HCT116 (cell line): ENCODE measurements around the gene GK2. TPM values are rescaled to one million over a fixed set of nuclear protein-coding genes. Genes with fewer than 3 reads are reported as not detected.

ENCODE experiments used
- ATAC-seq: fragments of 200-7000 bp; cut with Tn5 transposase; 2 replicates; pipeline ENCODE4 v1.9.1; 2020; ENCODE audit warnings: mild to moderate bottlenecking, moderate library complexity
- BruUV-seq: library from RNA; stranded (reverse); fragments of 400-500 nt; replicated peaks from 2 replicates; lab custom pipeline; 2021; lab: Mats Ljungman, UMichigan
- CTCF ChIA-PET: fragments of 300-600 bp; sonication (Branson Sonifier 250); formaldehyde crosslinking; loops from one replicate; lab custom pipeline; 2021; ENCODE audit warnings: antibody characterized with exemption; lab: Charles Lee
- POLR2A ChIA-PET: fragments of 300-600, 350-600 bp; sonication (Branson Sonifier 250); formaldehyde crosslinking; loops from one replicate; lab custom pipeline; 2021; ENCODE audit warnings: antibody characterized with exemption; lab: Charles Lee
- RAD21 ChIA-PET, 2 experiments: fragments of 300-600 bp; sonication (Branson Sonifier 250); formaldehyde crosslinking; loops; one replicate each; lab custom pipeline; 2023; ENCODE audit warnings: low total read pairs in 2 of 2; ENCODE audit not compliant: uncharacterized antibody in 2 of 2, unreplicated experiment in 2 of 2, low non-redundant PET in 1 of 2; lab: Charles Lee
- DNase-seq: peaks from one replicate; pipeline ENCODE4 v3.0.0-alpha.2; 2010; ENCODE audit warnings: low read depth, low spot score
- H2AFZ ChIP-seq: fragments of 200-600 bp; shearing (Covaris generic), sonication (generic); 2 replicates; pipeline ENCODE4 v1.6.1; 2017; ENCODE audit warnings: low read depth, mixed run types, mixed read lengths, antibody characterized with exemption, low read length; ENCODE audit not compliant: poor library complexity, severe bottlenecking
- H3K27ac ChIP-seq: 2 replicates; pipeline ENCODE4 v1.5.1; 2012; ENCODE audit warnings: low read depth, low read length
- H3K27me3 ChIP-seq: fragments of 200-600 bp; sonication (generic); 2 replicates; pipeline ENCODE4 v1.6.1; 2016; ENCODE audit warnings: mixed run types, low read length, mixed read lengths; ENCODE audit not compliant: insufficient read depth
- H3K36me3 ChIP-seq, 2 experiments: fragments of 200-500 bp in 1 of 2; fragments of 200-600 bp in 1 of 2; sonication (Bioruptor generic) in 1 of 2; sonication (generic) in 1 of 2; 2 replicates each; pipeline versions ENCODE4 v1.5.1 to v1.6.1; 2014 to 2016; ENCODE audit warnings: low read length in 2 of 2, inconsistent platforms in 1 of 2, mixed read lengths in 1 of 2, mixed run types in 1 of 2; ENCODE audit not compliant: insufficient read depth in 2 of 2, control insufficient read depth in 1 of 2
- H3K4me1 ChIP-seq, 2 experiments: fragments of 200-600 bp in 1 of 2; sonication (generic) in 1 of 2; 2 replicates each; pipeline versions ENCODE4 v1.5.1 to v1.6.1; 2012 to 2017; ENCODE audit warnings: low read length in 2 of 2, inconsistent platforms in 1 of 2, mild to moderate bottlenecking in 1 of 2, mixed read lengths in 1 of 2, mixed run types in 1 of 2, moderate library complexity in 1 of 2; ENCODE audit not compliant: insufficient read depth in 2 of 2, control insufficient read depth in 1 of 2
- H3K4me2 ChIP-seq: fragments of 200-600 bp; sonication (generic); 2 replicates; pipeline ENCODE4 v1.6.1; 2017; ENCODE audit warnings: mixed run types, low read length, mixed read lengths
- H3K4me3 ChIP-seq, 2 experiments: fragments of 200-600 bp in 1 of 2; sonication (generic) in 1 of 2; replicated peaks in 1 of 2; 2 replicates each; pipeline ENCODE4 v1.5.1; 2011 to 2016; ENCODE audit warnings: low read length in 2 of 2, control low read depth in 1 of 2, low read depth in 1 of 2, mild to moderate bottlenecking in 1 of 2, mixed read lengths in 1 of 2, mixed run types in 1 of 2
- H3K79me2 ChIP-seq: fragments of 200-600 bp; sonication (generic); 2 replicates; pipeline ENCODE4 v1.6.1; 2017; ENCODE audit warnings: mild to moderate bottlenecking, mixed run types, low read length, moderate library complexity, mixed read lengths; ENCODE audit not compliant: insufficient read depth
- H3K9ac ChIP-seq: fragments of 200-600 bp; sonication (generic); 2 replicates; pipeline ENCODE4 v1.6.1; 2016; ENCODE audit warnings: low read length, mixed read lengths
- H3K9me2 ChIP-seq: fragments of 200-600 bp; sonication (generic), shearing (Covaris generic); 2 replicates; pipeline ENCODE4 v1.6.1; 2017; ENCODE audit warnings: mixed run types, mild to moderate bottlenecking, moderate library complexity; ENCODE audit not compliant: insufficient read depth
- H3K9me3 ChIP-seq, 2 experiments: fragments of 200-500 bp in 1 of 2; fragments of 200-600 bp in 1 of 2; sonication (Bioruptor generic) in 1 of 2; sonication (generic) in 1 of 2; 2 replicates each; pipeline ENCODE4 v1.6.1; 2014 to 2017; ENCODE audit warnings: low read length in 2 of 2, mixed read lengths in 2 of 2, inconsistent platforms in 1 of 2, low read depth in 1 of 2, mild to moderate bottlenecking in 1 of 2, mixed run types in 1 of 2, moderate library complexity in 1 of 2; ENCODE audit not compliant: control insufficient read depth in 1 of 2, insufficient read depth in 1 of 2
- H4K20me1 ChIP-seq: fragments of 200-600 bp; sonication (generic), shearing (Covaris generic); 2 replicates; pipeline ENCODE4 v1.6.1; 2017; ENCODE audit warnings: mixed run types, mild to moderate bottlenecking, moderate library complexity; ENCODE audit not compliant: insufficient read depth
- ELF1 ChIP-seq: IDR thresholded peaks from 2 replicates; pipeline ENCODE4 v1.6.1; 2012; ENCODE audit warnings: low read depth, borderline replicate concordance
- EZH2phosphoT487 ChIP-seq: fragments of 200-600 bp; IDR thresholded peaks from 2 replicates; pipeline ENCODE4 v1.6.1; 2018; ENCODE audit warnings: antibody characterized with exemption, borderline replicate concordance
- JUND ChIP-seq: IDR thresholded peaks from 2 replicates; pipeline ENCODE4 v1.6.1; 2012
- RAD21 ChIP-seq: IDR thresholded peaks from 2 replicates; pipeline ENCODE4 v1.6.1; 2012; ENCODE audit warnings: low read depth, mild to moderate bottlenecking
- SRF ChIP-seq: IDR thresholded peaks from 2 replicates; pipeline ENCODE4 v1.6.1; 2012; ENCODE audit warnings: low read depth
- YY1 ChIP-seq: IDR thresholded peaks from 2 replicates; pipeline ENCODE4 v1.6.1; 2011; ENCODE audit warnings: low read length, low read depth, moderate library complexity, mild to moderate bottlenecking; ENCODE audit not compliant: insufficient replicate concordance; ENCODE audit errors: extremely low read depth
- ZBTB33 ChIP-seq: IDR thresholded peaks from 2 replicates; pipeline ENCODE4 v1.6.1; 2011; ENCODE audit warnings: mild to moderate bottlenecking, low read length, moderate library complexity; ENCODE audit not compliant: insufficient replicate concordance; ENCODE audit errors: extremely low read depth
- ZFX ChIP-seq: fragments of 450-650 bp; IDR thresholded peaks from 2 replicates; pipeline ENCODE4 v1.6.1; 2017
- intact Hi-C: fragments of 100-400 bp; cut with micrococcal nuclease; formaldehyde crosslinking; loops from 2 replicates; pipeline ENCODE4 v1.10.0; 2022
- total RNA-seq: library from RNA; stranded (reverse); gene quantifications from one replicate; pipeline ENCODE4 v1.2.1, GENCODE V29; 2021; ENCODE audit not compliant: unreplicated experiment
- TF ChIP-seq, protein P1 (sequence below): IDR thresholded peaks from 2 replicates; pipeline ENCODE4 v1.6.1; 2012; ENCODE audit warnings: low read depth

Gene GK2
- total RNA-seq, 1 experiment from 2014 or later = not detected

DNA sequence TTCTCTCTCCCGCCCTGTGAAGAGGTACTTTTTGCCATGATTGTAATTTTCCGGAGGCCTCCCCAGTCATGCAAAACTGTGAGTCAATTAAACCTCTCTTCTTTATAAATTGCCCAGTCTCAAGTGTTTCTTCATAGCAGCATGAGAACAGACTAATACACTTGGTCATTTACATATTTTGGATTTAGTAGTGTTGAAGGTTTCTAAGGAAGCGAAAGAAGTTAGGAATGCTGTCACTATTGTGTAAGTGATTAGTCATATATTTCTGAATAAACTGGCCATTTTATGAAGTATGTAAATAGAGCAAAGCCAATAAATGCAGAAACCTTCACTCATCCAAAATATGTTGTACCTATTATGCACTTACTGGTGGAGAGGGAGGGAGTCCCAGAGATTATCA lies 34.4 kb upstream of the GK2 start:
- H3K4me2 ChIP-seq = no peak overlapping the region
- CTCF ChIA-PET = no interaction called here
- H3K9me3 ChIP-seq = no peaks in the 10 kb centered on the region
- H3K4me3 ChIP-seq = no peak overlapping the region
- H4K20me1 ChIP-seq = no peaks in the 10 kb centered on the region
- H3K79me2 ChIP-seq = no peaks in the 10 kb centered on the region
- TF ChIP-seq JUND (no peak), RAD21 (no peak), YY1 (no peak), SRF (no peak), EZH2phosphoT487 (no peak), ZBTB33 (no peak), ELF1 (no peak), ZFX (no peak)
- TF ChIP-seq, protein P1, sequence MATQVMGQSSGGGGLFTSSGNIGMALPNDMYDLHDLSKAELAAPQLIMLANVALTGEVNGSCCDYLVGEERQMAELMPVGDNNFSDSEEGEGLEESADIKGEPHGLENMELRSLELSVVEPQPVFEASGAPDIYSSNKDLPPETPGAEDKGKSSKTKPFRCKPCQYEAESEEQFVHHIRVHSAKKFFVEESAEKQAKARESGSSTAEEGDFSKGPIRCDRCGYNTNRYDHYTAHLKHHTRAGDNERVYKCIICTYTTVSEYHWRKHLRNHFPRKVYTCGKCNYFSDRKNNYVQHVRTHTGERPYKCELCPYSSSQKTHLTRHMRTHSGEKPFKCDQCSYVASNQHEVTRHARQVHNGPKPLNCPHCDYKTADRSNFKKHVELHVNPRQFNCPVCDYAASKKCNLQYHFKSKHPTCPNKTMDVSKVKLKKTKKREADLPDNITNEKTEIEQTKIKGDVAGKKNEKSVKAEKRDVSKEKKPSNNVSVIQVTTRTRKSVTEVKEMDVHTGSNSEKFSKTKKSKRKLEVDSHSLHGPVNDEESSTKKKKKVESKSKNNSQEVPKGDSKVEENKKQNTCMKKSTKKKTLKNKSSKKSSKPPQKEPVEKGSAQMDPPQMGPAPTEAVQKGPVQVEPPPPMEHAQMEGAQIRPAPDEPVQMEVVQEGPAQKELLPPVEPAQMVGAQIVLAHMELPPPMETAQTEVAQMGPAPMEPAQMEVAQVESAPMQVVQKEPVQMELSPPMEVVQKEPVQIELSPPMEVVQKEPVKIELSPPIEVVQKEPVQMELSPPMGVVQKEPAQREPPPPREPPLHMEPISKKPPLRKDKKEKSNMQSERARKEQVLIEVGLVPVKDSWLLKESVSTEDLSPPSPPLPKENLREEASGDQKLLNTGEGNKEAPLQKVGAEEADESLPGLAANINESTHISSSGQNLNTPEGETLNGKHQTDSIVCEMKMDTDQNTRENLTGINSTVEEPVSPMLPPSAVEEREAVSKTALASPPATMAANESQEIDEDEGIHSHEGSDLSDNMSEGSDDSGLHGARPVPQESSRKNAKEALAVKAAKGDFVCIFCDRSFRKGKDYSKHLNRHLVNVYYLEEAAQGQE = no peak
- TF ChIP-seq, all 23 proteins: peak for 0
- POLR2A ChIA-PET = no interaction called here
- Histone ChIP-seq H3K4me1 (no peaks in the 10 kb centered on the region), H3K27ac (no peak overlapping the region), H2AFZ (no peak overlapping the region), H3K27me3 (0 out of 2 replicates have a peak, but pooled peaks cover 5% of the 10 kb centered on the region), H3K9ac (no peak overlapping the region), H3K36me3 (no peaks in the 10 kb centered on the region), H3K9me2 (no peaks in the 10 kb centered on the region)
- intact Hi-C loops = no loop called here
- ATAC-seq (no peak), DNase-seq (no peak)
- no TSS peak for BruUV-seq
- RAD21 ChIA-PET = no interaction called here
